SK-N-SH treated with all-trans-retinoic acid at 6 μM for 48 hours (cell line): Measurements from ENCODE around the gene ADPRS.

Experiments used
- ARNTL ChIP-seq: fragments of 450-650 bp; formaldehyde crosslinking; IDR thresholded peaks from 2 replicates; pipeline ENCODE4 v1.5.0; 2020; ENCODE audit warnings: low read depth, mild to moderate bottlenecking, moderate library complexity, borderline replicate concordance
- GLIS3 ChIP-seq: fragments of 250-450 bp; sonication (Bioruptor Pico); IDR thresholded peaks from 2 replicates; pipeline ENCODE4 v1.5.0; 2020; ENCODE audit warnings: mild to moderate bottlenecking, moderate library complexity
- ISL1 ChIP-seq: fragments of 250-450 bp; sonication (Bioruptor Pico); IDR thresholded peaks from 2 replicates; pipeline ENCODE4 v2.1.2; 2022; ENCODE audit warnings: mild to moderate bottlenecking, moderate library complexity
- RARB ChIP-seq: fragments of 250-450 bp; sonication (Bioruptor Pico); IDR thresholded peaks from 2 replicates; pipeline ENCODE4 v1.8.0; 2021; ENCODE audit warnings: mild to moderate bottlenecking, moderate library complexity
- TCF4 ChIP-seq: fragments of 250-450 bp; sonication (Bioruptor Pico); IDR thresholded peaks from 2 replicates; pipeline ENCODE4 v1.8.0; 2021; ENCODE audit warnings: mild to moderate bottlenecking, moderate library complexity, borderline replicate concordance
- ZNF565 ChIP-seq: fragments of 450-650 bp; formaldehyde crosslinking; conservative IDR thresholded peaks from 2 replicates; pipeline ENCODE4 v1.5.0; 2020; ENCODE audit warnings: low read depth, mild to moderate bottlenecking, moderate library complexity
- ZNF70 ChIP-seq: fragments of 450-650 bp; formaldehyde crosslinking; IDR thresholded peaks from 2 replicates; pipeline ENCODE4 v1.5.0; 2020; ENCODE audit warnings: mild to moderate bottlenecking, moderate library complexity
- TF ChIP-seq, protein P1 (sequence below): fragments of 250-450 bp; sonication (Bioruptor Pico); IDR thresholded peaks from 2 replicates; pipeline ENCODE4 v1.8.0; 2021; ENCODE audit warnings: low read depth, mild to moderate bottlenecking, moderate library complexity, borderline replicate concordance
- TF ChIP-seq, protein P2 (sequence below): fragments of 250-450 bp; sonication (Bioruptor Pico); IDR thresholded peaks from 2 replicates; pipeline ENCODE4 v1.8.0; 2020; ENCODE audit warnings: mild to moderate bottlenecking, moderate library complexity, borderline replicate concordance
- TF ChIP-seq, protein P3 (sequence below): fragments of 250-450 bp; sonication (Bioruptor Pico); IDR thresholded peaks from 2 replicates; pipeline ENCODE4 v1.5.1; 2021; ENCODE audit warnings: mild to moderate bottlenecking, moderate library complexity

DNA sequence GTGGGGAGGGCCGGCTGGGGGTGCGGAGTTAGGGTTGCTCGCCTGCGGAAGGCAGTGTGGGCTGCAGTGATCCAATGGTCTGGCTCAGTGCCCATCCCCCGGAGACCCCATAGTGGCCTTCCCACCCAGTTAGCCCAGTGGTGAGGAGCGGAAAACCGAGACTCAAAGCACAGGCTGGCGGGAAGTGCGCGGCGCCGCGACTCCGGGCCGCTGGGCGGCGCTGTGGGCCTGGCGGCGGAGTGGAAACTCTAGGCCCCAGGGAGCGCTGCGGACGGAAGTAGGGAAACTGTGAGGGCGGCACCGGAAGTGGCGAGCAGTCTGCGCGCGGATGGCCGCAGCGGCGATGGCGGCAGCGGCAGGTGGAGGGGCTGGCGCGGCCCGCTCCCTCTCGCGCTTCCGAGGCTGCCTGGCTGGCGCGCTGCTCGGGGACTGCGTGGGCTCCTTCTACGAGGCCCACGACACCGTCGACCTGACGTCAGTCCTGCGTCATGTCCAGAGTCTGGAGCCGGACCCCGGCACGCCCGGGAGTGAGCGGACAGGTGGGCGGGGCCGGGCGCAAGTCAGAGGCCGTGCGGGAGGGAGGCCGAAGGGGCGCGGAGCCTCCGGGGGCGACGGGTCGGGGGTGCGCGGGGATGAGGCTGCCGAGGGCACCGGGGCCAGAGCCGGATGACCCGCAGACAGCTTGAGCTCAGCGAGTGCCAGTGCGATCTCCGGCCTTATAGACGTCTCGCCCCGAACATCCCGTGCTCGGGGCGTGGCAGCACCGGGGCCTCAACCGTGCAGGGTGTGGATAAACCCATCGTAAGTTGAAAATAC, at the start of gene ADPRS:
- TF ChIP-seq TCF4 (CRISPR knock-in tag) (no peak), RARB (CRISPR knock-in tag) (no peak), GLIS3 (no peak), ZNF565 (CRISPR knock-in tag) (no peak), ZNF70 (CRISPR knock-in tag) (no peak), ISL1 (CRISPR knock-in tag) (no peak), ARNTL (CRISPR knock-in tag) (no peak)
- TF ChIP-seq, protein P1, sequence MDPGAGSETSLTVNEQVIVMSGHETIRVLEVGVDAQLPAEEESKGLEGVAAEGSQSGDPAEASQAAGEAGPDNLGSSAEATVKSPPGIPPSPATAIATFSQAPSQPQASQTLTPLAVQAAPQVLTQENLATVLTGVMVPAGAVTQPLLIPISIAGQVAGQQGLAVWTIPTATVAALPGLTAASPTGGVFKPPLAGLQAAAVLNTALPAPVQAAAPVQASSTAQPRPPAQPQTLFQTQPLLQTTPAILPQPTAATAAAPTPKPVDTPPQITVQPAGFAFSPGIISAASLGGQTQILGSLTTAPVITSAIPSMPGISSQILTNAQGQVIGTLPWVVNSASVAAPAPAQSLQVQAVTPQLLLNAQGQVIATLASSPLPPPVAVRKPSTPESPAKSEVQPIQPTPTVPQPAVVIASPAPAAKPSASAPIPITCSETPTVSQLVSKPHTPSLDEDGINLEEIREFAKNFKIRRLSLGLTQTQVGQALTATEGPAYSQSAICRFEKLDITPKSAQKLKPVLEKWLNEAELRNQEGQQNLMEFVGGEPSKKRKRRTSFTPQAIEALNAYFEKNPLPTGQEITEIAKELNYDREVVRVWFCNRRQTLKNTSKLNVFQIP: no peak
- TF ChIP-seq, protein P2, sequence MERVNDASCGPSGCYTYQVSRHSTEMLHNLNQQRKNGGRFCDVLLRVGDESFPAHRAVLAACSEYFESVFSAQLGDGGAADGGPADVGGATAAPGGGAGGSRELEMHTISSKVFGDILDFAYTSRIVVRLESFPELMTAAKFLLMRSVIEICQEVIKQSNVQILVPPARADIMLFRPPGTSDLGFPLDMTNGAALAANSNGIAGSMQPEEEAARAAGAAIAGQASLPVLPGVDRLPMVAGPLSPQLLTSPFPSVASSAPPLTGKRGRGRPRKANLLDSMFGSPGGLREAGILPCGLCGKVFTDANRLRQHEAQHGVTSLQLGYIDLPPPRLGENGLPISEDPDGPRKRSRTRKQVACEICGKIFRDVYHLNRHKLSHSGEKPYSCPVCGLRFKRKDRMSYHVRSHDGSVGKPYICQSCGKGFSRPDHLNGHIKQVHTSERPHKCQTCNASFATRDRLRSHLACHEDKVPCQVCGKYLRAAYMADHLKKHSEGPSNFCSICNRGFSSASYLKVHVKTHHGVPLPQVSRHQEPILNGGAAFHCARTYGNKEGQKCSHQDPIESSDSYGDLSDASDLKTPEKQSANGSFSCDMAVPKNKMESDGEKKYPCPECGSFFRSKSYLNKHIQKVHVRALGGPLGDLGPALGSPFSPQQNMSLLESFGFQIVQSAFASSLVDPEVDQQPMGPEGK (CRISPR knock-in tag): no peak
- TF ChIP-seq, protein P3, sequence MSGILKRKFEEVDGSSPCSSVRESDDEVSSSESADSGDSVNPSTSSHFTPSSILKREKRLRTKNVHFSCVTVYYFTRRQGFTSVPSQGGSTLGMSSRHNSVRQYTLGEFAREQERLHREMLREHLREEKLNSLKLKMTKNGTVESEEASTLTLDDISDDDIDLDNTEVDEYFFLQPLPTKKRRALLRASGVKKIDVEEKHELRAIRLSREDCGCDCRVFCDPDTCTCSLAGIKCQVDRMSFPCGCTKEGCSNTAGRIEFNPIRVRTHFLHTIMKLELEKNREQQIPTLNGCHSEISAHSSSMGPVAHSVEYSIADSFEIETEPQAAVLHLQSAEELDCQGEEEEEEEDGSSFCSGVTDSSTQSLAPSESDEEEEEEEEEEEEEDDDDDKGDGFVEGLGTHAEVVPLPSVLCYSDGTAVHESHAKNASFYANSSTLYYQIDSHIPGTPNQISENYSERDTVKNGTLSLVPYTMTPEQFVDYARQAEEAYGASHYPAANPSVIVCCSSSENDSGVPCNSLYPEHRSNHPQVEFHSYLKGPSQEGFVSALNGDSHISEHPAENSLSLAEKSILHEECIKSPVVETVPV: no peak
